ENCODE data around the gene MMD.
A peak's percentile ranks its signal among the peaks of the same experiment; 100 is the strongest.

The MMD gene

DNA sequence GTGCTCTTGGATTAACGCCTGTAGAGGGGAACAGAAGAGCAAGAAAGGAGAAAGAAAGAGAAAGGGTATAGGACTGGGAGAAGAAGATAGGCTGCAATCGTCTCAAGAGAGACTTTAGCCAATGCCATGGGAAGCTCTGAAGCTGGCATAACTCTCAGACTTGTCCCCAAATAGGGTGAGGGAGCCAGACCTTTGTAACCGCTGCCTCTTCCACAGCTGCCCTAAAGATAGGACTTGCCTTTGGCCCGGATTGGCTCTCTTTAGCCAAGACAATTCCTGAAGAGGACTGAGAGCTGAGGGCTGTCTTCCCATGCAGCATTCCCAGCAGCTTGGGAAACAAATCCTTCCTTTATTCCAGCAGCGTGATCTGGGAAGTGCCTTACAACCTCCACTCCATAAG lies 20.8 kb upstream of the MMD start:
- H3K36me3 ChIP-seq (ENCODE audit: insufficient read depth, low read length): no peaks in the 10 kb centered on the region
- no peak overlapping the region for H2AFZ ChIP-seq (ENCODE audit: low read length)
- H3K27me3 ChIP-seq (ENCODE audit: insufficient read depth, low read length): no peaks in the 10 kb centered on the region
- no peak overlapping the region for H3K4me2 ChIP-seq (ENCODE audit: low read length)
- peaks cover 4% of the 10 kb centered on the region for H3K4me1 ChIP-seq (ENCODE audit: insufficient read depth, low read length, severe bottlenecking)
- H4K20me1 ChIP-seq (ENCODE audit: insufficient read depth, low read length): no peaks in the 10 kb centered on the region
- no peaks in the 10 kb centered on the region for H3K79me2 ChIP-seq (ENCODE audit: insufficient read depth, low read length)
- H3K9ac ChIP-seq (ENCODE audit: low read length): no peak overlapping the region
- H3K27ac ChIP-seq (ENCODE audit: low read depth, low read length, poor library complexity, severe bottlenecking): no peak overlapping the region
- H3K9me2 ChIP-seq (ENCODE audit: low read depth, low read length): no peaks in the 10 kb centered on the region
- no peaks in the 10 kb centered on the region for H3K9me3 ChIP-seq (ENCODE audit: low read length)
- TF ChIP-seq EZH2 (IDR thresholded peaks at IDR 0.05; ENCODE audit: borderline replicate concordance, low read length): no peak
- TF ChIP-seq CTCF (IDR thresholded peaks at IDR 0.05; ENCODE audit: low read length): no peak
- H3F3A ChIP-seq (ENCODE audit: insufficient read depth, low read length): no peaks in the 10 kb centered on the region
- no peak overlapping the region for H3K4me3 ChIP-seq (ENCODE audit: low read depth, low read length, poor library complexity, severe bottlenecking)

GRCh38 chr17:55441544-55441943 lies 19.9 kb upstream of the MMD start:
- Histone ChIP-seq H2AFZ (ENCODE audit: low read length) (no peak overlapping the region), H3K9ac (ENCODE audit: low read length) (no peak overlapping the region), H3K9me2 (ENCODE audit: low read depth, low read length) (no peaks in the 10 kb centered on the region), H3K4me2 (ENCODE audit: low read length) (no peak overlapping the region), H3K4me1 (ENCODE audit: insufficient read depth, low read length, severe bottlenecking) (peaks cover 13% of the 10 kb centered on the region), H3K36me3 (ENCODE audit: insufficient read depth, low read length) (no peaks in the 10 kb centered on the region), H4K20me1 (ENCODE audit: insufficient read depth, low read length) (no peaks in the 10 kb centered on the region), H3K9me3 (ENCODE audit: low read length) (no peaks in the 10 kb centered on the region), H3K4me3 (ENCODE audit: low read depth, low read length, poor library complexity, severe bottlenecking) (no peak overlapping the region), H3K27ac (ENCODE audit: low read depth, low read length, poor library complexity, severe bottlenecking) (no peak overlapping the region), H3F3A (ENCODE audit: insufficient read depth, low read length) (no peaks in the 10 kb centered on the region), H3K27me3 (ENCODE audit: insufficient read depth, low read length) (no peaks in the 10 kb centered on the region), H3K79me2 (ENCODE audit: insufficient read depth, low read length) (no peaks in the 10 kb centered on the region)
- TF ChIP-seq EZH2 (IDR thresholded peaks at IDR 0.05; ENCODE audit: borderline replicate concordance, low read length): no peak
- no peak for TF ChIP-seq CTCF (IDR thresholded peaks at IDR 0.05; ENCODE audit: low read length)

- H3K9me3 ChIP-seq (ENCODE audit: low read length): no peaks in the 10 kb centered on the region
- H3K27ac ChIP-seq (ENCODE audit: low read depth, low read length, poor library complexity, severe bottlenecking): no peak overlapping the region
- H4K20me1 ChIP-seq (ENCODE audit: insufficient read depth, low read length): no peaks in the 10 kb centered on the region
- no peaks in the 10 kb centered on the region for H3F3A ChIP-seq (ENCODE audit: insufficient read depth, low read length)
- H2AFZ ChIP-seq (ENCODE audit: low read length): no peak overlapping the region
- H3K36me3 ChIP-seq (ENCODE audit: insufficient read depth, low read length): no peaks in the 10 kb centered on the region
- peaks cover 20% of the 10 kb centered on the region for H3K4me1 ChIP-seq (ENCODE audit: insufficient read depth, low read length, severe bottlenecking)
- no peak overlapping the region for H3K9ac ChIP-seq (ENCODE audit: low read length)
- H3K27me3 ChIP-seq (ENCODE audit: insufficient read depth, low read length): no peaks in the 10 kb centered on the region
- no peaks in the 10 kb centered on the region for H3K9me2 ChIP-seq (ENCODE audit: low read depth, low read length)
- no peak overlapping the region for H3K4me2 ChIP-seq (ENCODE audit: low read length)
- H3K79me2 ChIP-seq (ENCODE audit: insufficient read depth, low read length): no peaks in the 10 kb centered on the region
- no peak for TF ChIP-seq EZH2 (IDR thresholded peaks at IDR 0.05; ENCODE audit: borderline replicate concordance, low read length)
- H3K4me3 ChIP-seq (ENCODE audit: low read depth, low read length, poor library complexity, severe bottlenecking): no peak overlapping the region
Measured at GRCh38 chr17:55440391-55440790, 18.8 kb upstream of the MMD start.

DNA sequence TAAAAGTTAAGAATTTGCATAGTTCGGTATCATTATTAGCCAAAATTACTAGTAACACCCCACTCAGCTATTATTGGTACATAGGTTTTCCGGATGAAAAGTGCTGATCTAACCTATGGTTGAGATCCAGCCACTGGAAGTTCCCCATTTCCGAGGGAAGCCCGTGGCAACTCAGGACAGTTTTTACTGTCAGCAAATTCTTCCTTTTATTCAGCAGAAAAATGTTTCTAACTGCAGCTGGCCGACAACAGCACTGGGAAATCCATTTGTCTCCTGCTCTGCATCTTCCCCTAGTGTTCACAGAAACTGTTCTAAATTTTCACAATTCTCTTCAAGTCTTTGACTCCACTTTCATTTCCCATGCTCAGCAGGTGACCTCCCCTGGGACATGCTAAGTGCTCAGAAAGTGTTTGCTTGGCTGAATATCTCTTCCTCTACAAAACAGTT lies 15.5 kb upstream of the MMD start:
- no peaks in the 10 kb centered on the region for H4K20me1 ChIP-seq (ENCODE audit: insufficient read depth, low read length)
- TF ChIP-seq EZH2 (IDR thresholded peaks at IDR 0.05; ENCODE audit: borderline replicate concordance, low read length): no peak
- no peak for TF ChIP-seq CTCF (IDR thresholded peaks at IDR 0.05; ENCODE audit: low read length)
- no peaks in the 10 kb centered on the region for H3K79me2 ChIP-seq (ENCODE audit: insufficient read depth, low read length)
- no peaks in the 10 kb centered on the region for H3K36me3 ChIP-seq (ENCODE audit: insufficient read depth, low read length)
- H3K9me2 ChIP-seq (ENCODE audit: low read depth, low read length): no peaks in the 10 kb centered on the region
- no peaks in the 10 kb centered on the region for H3F3A ChIP-seq (ENCODE audit: insufficient read depth, low read length)
- H3K27ac ChIP-seq (ENCODE audit: low read depth, low read length, poor library complexity, severe bottlenecking): peak overlapping the region; percentile 80
- H3K4me2 ChIP-seq (ENCODE audit: low read length): peak overlapping the region; percentile 62
- peak overlapping the region; percentile 21; the same call in 1 of the 2 replicates for H3K9ac ChIP-seq (ENCODE audit: low read length)
- H3K27me3 ChIP-seq (ENCODE audit: insufficient read depth, low read length): no peaks in the 10 kb centered on the region
- H3K9me3 ChIP-seq (ENCODE audit: low read length): no peaks in the 10 kb centered on the region
- H3K4me1 ChIP-seq (ENCODE audit: insufficient read depth, low read length, severe bottlenecking): peaks cover 24% of the 10 kb centered on the region
- peak overlapping the region; percentile 43 for H3K4me3 ChIP-seq (ENCODE audit: low read depth, low read length, poor library complexity, severe bottlenecking)
- no peak overlapping the region for H2AFZ ChIP-seq (ENCODE audit: low read length)
